Hepatocyte (in vitro differentiated cells): ENCODE measurements around the gene BAG3. TPM values are rescaled to one million over a fixed set of nuclear protein-coding genes. Genes with fewer than 3 reads are reported as not detected.

ENCODE experiments used
- DNase-seq: peaks from one replicate; pipeline ENCODE4 v3.0.0-alpha.2; 2016; ENCODE audit warnings: low spot score
- H2AFZ ChIP-seq: fragments of 200-600 bp; sonication (generic); 2 replicates; pipeline ENCODE4 v1.6.0; 2016; ENCODE audit warnings: antibody characterized with exemption, mild to moderate bottlenecking
- H3K27ac ChIP-seq: fragments of 200-600 bp; sonication (generic); 2 replicates; pipeline ENCODE4 v1.5.1; 2016; ENCODE audit warnings: mild to moderate bottlenecking
- H3K27me3 ChIP-seq: fragments of 200-600 bp; sonication (generic); 2 replicates; pipeline ENCODE4 v1.6.1; 2016
- H3K36me3 ChIP-seq: fragments of 200-600 bp; sonication (generic); replicated peaks from 2 replicates; pipeline ENCODE4 v1.5.1; 2016; ENCODE audit warnings: low read depth; ENCODE audit not compliant: insufficient read depth
- H3K4me1 ChIP-seq: fragments of 200-600 bp; sonication (generic); 2 replicates; pipeline ENCODE4 v1.5.1; 2016; ENCODE audit warnings: mild to moderate bottlenecking, moderate library complexity; ENCODE audit not compliant: insufficient read depth
- H3K4me2 ChIP-seq: fragments of 200-600 bp; sonication (generic); 2 replicates; pipeline ENCODE4 v1.6.0; 2016
- H3K4me3 ChIP-seq: fragments of 200-600 bp; sonication (generic); 2 replicates; pipeline ENCODE4 v1.5.1; 2016; ENCODE audit warnings: mild to moderate bottlenecking
- H3K79me2 ChIP-seq: fragments of 200-600 bp; sonication (generic); 2 replicates; pipeline ENCODE4 v1.6.0; 2017; ENCODE audit warnings: mild to moderate bottlenecking
- H3K9me2 ChIP-seq: fragments of 200-600 bp; sonication (generic); replicated peaks from 2 replicates; pipeline ENCODE4 v1.6.0; 2017; ENCODE audit warnings: mild to moderate bottlenecking; ENCODE audit not compliant: insufficient read depth
- H3K9me3 ChIP-seq: fragments of 200-600 bp; sonication (generic); 2 replicates; pipeline ENCODE4 v1.5.1; 2016; ENCODE audit warnings: low read depth, mild to moderate bottlenecking
- H4K20me1 ChIP-seq: fragments of 200-600 bp; sonication (generic); 2 replicates; pipeline ENCODE4 v1.6.0; 2016; ENCODE audit warnings: mild to moderate bottlenecking; ENCODE audit not compliant: insufficient read depth, poor library complexity, severe bottlenecking
- EZH2 ChIP-seq: fragments of 200-600 bp; sonication (generic); IDR thresholded peaks from 2 replicates; pipeline ENCODE4 v1.6.1; 2016; ENCODE audit warnings: antibody characterized with exemption, mild to moderate bottlenecking, borderline replicate concordance
- EZH2phosphoT487 ChIP-seq: fragments of 200-600 bp; sonication (generic); IDR thresholded peaks from one replicate; pipeline ENCODE4 v1.6.1; 2018; ENCODE audit warnings: antibody characterized with exemption, mild to moderate bottlenecking, low read depth, moderate library complexity; ENCODE audit not compliant: unreplicated experiment, severe bottlenecking
- WGBS: methylation state at CpG from one replicate; pipeline ENCODE4 v1.1.6; 2016; ENCODE audit warnings: low lambda C conversion rate; ENCODE audit errors: missing lambda C conversion rate; 5-methylcytosine and 5-hydroxymethylcytosine counted together
- polyA plus RNA-seq: library from polyadenylated mRNA; unstranded; fragments of >200 nt; fragmentation: Nextera tagmentation; extraction: Ambion mirVana; gene quantifications from 2 replicates; pipeline ENCODE4 v1.2.1, GENCODE V29; 2016
- total RNA-seq: library from RNA; depleted of rRNA; stranded (reverse); fragments of >200 nt; gene quantifications from 2 replicates; pipeline ENCODE4 v1.2.3, GENCODE V29; 2014
- TF ChIP-seq, protein P1 (sequence below): fragments of 200-600 bp; sonication (generic); IDR thresholded peaks from 2 replicates; pipeline ENCODE4 v1.5.1; 2016; ENCODE audit warnings: antibody characterized with exemption, mild to moderate bottlenecking; ENCODE audit not compliant: poor library complexity

BAG3 gene
- total and polyA plus RNA-seq, 2 experiments from 2014 or later: 18.2 to 67.1 TPM

DNA sequence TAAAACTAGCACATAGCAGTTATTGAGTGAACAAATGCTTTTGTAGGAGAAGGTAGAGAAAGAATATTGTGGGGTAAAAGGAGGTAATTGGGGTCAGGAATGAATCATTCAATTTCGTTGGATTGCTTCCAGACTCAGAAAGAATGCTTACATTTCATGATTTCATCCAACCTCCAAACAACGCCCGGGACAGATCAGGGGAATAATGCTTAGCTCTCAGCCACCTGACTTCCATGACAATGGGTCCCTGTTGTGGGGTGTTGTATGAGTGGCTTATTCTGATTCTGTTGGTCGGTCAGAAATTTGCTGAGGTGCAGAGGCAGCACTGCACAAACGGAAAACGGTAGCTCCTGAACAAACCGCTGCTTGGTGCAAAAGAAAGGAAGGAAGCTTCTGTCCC, 50.7 kb downstream of the BAG3 start:
- TF ChIP-seq EZH2phosphoT487 (no peak), EZH2 (no peak)
- TF ChIP-seq, protein P1, sequence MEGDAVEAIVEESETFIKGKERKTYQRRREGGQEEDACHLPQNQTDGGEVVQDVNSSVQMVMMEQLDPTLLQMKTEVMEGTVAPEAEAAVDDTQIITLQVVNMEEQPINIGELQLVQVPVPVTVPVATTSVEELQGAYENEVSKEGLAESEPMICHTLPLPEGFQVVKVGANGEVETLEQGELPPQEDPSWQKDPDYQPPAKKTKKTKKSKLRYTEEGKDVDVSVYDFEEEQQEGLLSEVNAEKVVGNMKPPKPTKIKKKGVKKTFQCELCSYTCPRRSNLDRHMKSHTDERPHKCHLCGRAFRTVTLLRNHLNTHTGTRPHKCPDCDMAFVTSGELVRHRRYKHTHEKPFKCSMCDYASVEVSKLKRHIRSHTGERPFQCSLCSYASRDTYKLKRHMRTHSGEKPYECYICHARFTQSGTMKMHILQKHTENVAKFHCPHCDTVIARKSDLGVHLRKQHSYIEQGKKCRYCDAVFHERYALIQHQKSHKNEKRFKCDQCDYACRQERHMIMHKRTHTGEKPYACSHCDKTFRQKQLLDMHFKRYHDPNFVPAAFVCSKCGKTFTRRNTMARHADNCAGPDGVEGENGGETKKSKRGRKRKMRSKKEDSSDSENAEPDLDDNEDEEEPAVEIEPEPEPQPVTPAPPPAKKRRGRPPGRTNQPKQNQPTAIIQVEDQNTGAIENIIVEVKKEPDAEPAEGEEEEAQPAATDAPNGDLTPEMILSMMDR: no peak
- Histone ChIP-seq H3K9me3 (no peaks in the 10 kb centered on the region), H3K36me3 (no peaks in the 10 kb centered on the region), H3K79me2 (no peaks in the 10 kb centered on the region), H3K4me2 (no peak overlapping the region), H2AFZ (no peak overlapping the region), H3K27me3 (no peaks in the 10 kb centered on the region), H3K4me1 (no peaks in the 10 kb centered on the region), H3K9me2 (no peaks in the 10 kb centered on the region), H4K20me1 (no peaks in the 10 kb centered on the region), H3K4me3 (no peak overlapping the region), H3K27ac (no peak overlapping the region)
- 73% methylated on average over 7 of the region's 7 CpGs for WGBS
- DNase-seq: no peak

DNA sequence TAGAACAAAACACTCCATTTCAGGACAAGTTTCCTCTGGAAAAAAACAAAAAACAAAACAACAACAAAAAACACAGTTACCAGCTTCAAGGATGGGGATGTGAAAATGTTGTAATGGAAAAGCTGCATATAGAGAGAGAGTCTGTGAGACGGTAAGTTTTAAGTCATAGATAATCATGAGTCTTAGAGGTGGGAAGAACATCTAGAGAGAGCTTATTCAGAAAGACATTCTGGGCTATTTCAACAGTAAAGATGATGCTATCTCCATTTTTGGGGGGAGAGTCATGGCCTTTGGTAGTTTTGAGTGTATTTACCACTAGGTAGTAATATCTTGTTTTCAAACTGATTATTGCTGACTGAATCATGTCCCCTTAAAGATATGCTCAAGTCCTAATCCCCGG, 51.4 kb downstream of the BAG3 start:
- TF ChIP-seq EZH2phosphoT487 (no peak), EZH2 (no peak)
- TF ChIP-seq, protein P1: no peak
- Histone ChIP-seq H3K27me3 (no peaks in the 10 kb centered on the region), H4K20me1 (no peaks in the 10 kb centered on the region), H3K9me3 (no peaks in the 10 kb centered on the region), H3K4me1 (no peaks in the 10 kb centered on the region), H3K9me2 (no peaks in the 10 kb centered on the region), H3K27ac (no peak overlapping the region), H3K36me3 (no peaks in the 10 kb centered on the region), H3K4me3 (no peak overlapping the region), H2AFZ (no peak overlapping the region), H3K4me2 (no peak overlapping the region), H3K79me2 (no peaks in the 10 kb centered on the region)
- WGBS: 84% methylated on average over 2 of the region's 2 CpGs
- DNase-seq: no peak

DNA sequence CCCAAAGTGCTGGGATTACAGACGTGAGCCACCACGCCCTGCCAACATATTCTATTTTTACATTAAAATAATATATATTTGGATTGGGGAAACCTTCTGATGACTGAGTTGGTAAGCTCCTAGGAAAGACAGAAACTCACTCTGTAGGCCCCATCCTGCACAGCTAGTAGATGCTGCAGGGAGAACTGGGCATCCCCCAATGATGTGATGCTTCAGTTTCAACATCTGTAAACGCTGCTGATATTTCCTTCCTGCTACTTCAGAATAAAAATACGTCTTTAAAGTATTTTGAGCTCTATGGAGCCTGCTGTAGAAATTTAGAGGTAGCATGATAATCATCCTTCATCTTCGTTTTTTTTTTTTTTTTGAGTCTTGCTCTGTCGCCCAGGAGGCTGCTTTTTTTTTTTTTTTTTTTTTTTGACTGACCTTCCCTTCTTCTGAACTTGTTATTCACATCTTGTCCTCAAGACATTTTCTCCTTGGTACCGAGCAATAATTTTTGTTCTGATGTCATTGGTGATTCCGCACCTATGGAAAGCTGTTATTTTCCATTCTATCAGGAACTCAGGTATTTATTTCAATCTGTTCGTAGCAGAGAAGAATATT, 52.8 kb downstream of the BAG3 start:
- Histone ChIP-seq H2AFZ (no peak overlapping the region), H3K4me3 (no peak overlapping the region), H4K20me1 (no peaks in the 10 kb centered on the region), H3K9me3 (no peaks in the 10 kb centered on the region), H3K79me2 (no peaks in the 10 kb centered on the region), H3K4me2 (no peak overlapping the region), H3K4me1 (no peaks in the 10 kb centered on the region), H3K36me3 (no peaks in the 10 kb centered on the region), H3K9me2 (no peaks in the 10 kb centered on the region), H3K27me3 (no peaks in the 10 kb centered on the region), H3K27ac (no peak overlapping the region)
- TF ChIP-seq EZH2phosphoT487: no peak
- TF ChIP-seq, protein P1: no peak
- no peak for TF ChIP-seq EZH2
- 90% methylated on average over 9 of the region's 9 CpGs for WGBS
- no peak for DNase-seq
